Nephron progenitor cell (in vitro differentiated cells): Measurements from ENCODE around the gene SIGLEC6.

Source experiments
- DNase-seq: peaks from one replicate; pipeline ENCODE4 v3.0.0; 2021
- H3K27ac Mint-ChIP-seq: 2 replicates; pipeline ENCODE4 v1.8.0; 2021; ENCODE audit warnings: mild to moderate bottlenecking, moderate library complexity, mixed read lengths
- H3K27me3 Mint-ChIP-seq: 2 replicates; pipeline ENCODE4 v1.8.0; 2021; ENCODE audit warnings: mild to moderate bottlenecking, low read depth, mixed read lengths; ENCODE audit not compliant: poor library complexity
- H3K36me3 Mint-ChIP-seq: 2 replicates; pipeline ENCODE4 v1.8.0; 2021; ENCODE audit warnings: low read depth, mixed read lengths
- H3K4me1 Mint-ChIP-seq: 2 replicates; pipeline ENCODE4 v1.8.0; 2021; ENCODE audit warnings: mixed read lengths
- H3K4me3 Mint-ChIP-seq: 2 replicates; pipeline ENCODE4 v1.8.0; 2021; ENCODE audit warnings: mild to moderate bottlenecking, moderate library complexity, mixed read lengths
- H3K9me3 Mint-ChIP-seq: 2 replicates; pipeline ENCODE4 v1.8.0; 2021; ENCODE audit warnings: mild to moderate bottlenecking, moderate library complexity, mixed read lengths
- TF ChIP-seq, protein P1 (sequence below): fragments of 200-600 bp; sonication (generic); IDR thresholded peaks from 2 replicates; pipeline ENCODE4 v1.5.0; 2021; ENCODE audit warnings: antibody characterized with exemption

Gene SIGLEC6

DNA sequence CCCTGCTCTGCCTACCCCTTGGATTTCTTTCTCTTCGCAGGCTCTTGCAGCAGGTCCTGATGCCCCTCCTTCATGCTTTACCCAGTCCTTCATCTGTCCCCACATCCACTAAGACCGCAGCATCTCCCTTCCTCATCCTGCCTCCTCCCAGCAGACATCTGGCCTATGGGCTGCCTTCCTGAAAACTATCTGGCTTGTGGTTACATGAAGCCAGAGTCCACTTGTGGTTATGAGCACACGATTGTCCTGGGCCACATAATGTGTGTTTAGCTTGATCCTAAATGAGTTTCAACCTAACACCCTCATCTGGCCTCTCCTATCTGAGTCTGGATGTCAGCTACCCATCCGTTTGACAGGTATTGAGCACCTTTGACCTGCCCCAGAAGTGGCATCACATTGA is 34.1 kb upstream of the SIGLEC6 start:
- peaks cover 47% of the 10 kb centered on the region for H3K27me3 Mint-ChIP-seq
- H3K27ac Mint-ChIP-seq = no peak overlapping the region
- no peak for DNase-seq
- H3K4me3 Mint-ChIP-seq = no peak overlapping the region
- peaks cover 3% of the 10 kb centered on the region for H3K4me1 Mint-ChIP-seq
- TF ChIP-seq, protein P1, sequence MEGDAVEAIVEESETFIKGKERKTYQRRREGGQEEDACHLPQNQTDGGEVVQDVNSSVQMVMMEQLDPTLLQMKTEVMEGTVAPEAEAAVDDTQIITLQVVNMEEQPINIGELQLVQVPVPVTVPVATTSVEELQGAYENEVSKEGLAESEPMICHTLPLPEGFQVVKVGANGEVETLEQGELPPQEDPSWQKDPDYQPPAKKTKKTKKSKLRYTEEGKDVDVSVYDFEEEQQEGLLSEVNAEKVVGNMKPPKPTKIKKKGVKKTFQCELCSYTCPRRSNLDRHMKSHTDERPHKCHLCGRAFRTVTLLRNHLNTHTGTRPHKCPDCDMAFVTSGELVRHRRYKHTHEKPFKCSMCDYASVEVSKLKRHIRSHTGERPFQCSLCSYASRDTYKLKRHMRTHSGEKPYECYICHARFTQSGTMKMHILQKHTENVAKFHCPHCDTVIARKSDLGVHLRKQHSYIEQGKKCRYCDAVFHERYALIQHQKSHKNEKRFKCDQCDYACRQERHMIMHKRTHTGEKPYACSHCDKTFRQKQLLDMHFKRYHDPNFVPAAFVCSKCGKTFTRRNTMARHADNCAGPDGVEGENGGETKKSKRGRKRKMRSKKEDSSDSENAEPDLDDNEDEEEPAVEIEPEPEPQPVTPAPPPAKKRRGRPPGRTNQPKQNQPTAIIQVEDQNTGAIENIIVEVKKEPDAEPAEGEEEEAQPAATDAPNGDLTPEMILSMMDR = no peak
- peaks cover 21% of the 10 kb centered on the region for H3K9me3 Mint-ChIP-seq
- no peaks in the 10 kb centered on the region for H3K36me3 Mint-ChIP-seq

DNA sequence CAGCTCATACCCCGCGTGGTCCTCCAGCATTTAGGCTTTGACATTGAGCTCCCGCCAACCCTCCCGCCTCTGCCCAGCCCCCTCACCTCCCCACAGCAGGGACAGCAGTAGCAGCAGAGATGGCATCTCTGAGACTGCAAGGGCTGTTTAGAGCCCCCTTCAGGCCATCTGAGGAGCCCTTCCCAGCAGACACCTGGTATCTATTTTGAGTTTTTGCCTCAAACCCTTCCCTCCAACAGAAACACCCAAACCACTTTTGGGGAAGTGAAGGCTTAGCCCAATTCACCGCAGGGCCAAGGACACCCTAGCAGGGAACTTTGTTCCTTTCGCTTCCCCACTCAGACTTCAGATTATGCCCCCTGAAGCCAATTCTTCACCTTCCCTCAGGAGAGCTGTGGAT is 33.3 kb upstream of the SIGLEC6 start:
- TF ChIP-seq, protein P1 = no peak
- Mint-ChIP-seq H3K36me3 (no peaks in the 10 kb centered on the region), H3K27ac (no peak overlapping the region), H3K4me3 (no peak overlapping the region), H3K27me3 (peaks cover 46% of the 10 kb centered on the region), H3K4me1 (no peaks in the 10 kb centered on the region), H3K9me3 (peaks cover 21% of the 10 kb centered on the region)
- DNase-seq = no peak

DNA sequence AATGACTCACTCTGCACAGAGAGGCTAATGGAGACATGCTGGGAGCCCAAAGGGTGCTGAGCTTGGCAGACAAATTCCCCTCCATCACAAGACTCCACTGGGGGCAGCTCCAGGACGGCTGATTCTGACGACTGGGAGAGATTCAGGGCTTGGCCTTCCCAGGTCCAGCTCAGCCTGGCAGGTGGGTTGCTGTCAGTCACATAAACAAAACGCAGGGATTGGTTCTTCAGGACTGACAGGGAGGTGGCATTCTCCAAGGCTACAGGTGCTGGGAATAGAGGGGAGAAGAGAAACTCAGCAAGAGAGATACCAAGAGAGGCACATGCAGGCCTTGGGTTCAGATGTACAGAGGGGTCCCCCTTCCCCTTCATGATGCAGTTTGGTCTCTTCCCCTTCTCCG is 28.9 kb upstream of the SIGLEC6 start:
- no peaks in the 10 kb centered on the region for H3K4me1 Mint-ChIP-seq
- peaks cover 20% of the 10 kb centered on the region for H3K27me3 Mint-ChIP-seq
- H3K4me3 Mint-ChIP-seq = no peak overlapping the region
- no peak for DNase-seq
- no peaks in the 10 kb centered on the region for H3K36me3 Mint-ChIP-seq
- TF ChIP-seq, protein P1 = no peak
- no peak overlapping the region for H3K27ac Mint-ChIP-seq
- H3K9me3 Mint-ChIP-seq = peaks cover 38% of the 10 kb centered on the region

DNA sequence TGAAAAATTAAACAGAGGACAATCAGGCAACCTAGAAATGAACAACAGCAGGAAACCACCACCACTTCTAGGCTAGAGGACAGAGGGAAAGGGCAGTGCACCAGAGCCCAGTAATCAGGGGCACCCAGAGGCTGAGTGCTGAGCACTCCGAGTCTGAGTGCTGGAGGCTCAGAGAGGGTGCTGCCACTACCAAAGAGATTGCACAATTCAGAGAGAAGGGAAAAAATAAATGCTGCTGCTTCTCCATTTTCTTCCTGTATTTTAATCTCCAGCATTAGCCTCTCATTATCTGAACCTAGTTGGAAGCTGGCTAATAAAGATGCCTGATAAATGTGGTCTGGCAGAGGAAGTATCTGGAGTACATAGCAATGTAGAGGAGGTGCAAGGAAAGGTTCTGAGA is 27.8 kb upstream of the SIGLEC6 start:
- H3K36me3 Mint-ChIP-seq = no peaks in the 10 kb centered on the region
- DNase-seq = no peak
- TF ChIP-seq, protein P1 = no peak
- H3K4me3 Mint-ChIP-seq = no peak overlapping the region
- no peak overlapping the region for H3K27ac Mint-ChIP-seq
- H3K27me3 Mint-ChIP-seq = peaks cover 21% of the 10 kb centered on the region
- no peaks in the 10 kb centered on the region for H3K4me1 Mint-ChIP-seq
- peaks cover 43% of the 10 kb centered on the region for H3K9me3 Mint-ChIP-seq

DNA sequence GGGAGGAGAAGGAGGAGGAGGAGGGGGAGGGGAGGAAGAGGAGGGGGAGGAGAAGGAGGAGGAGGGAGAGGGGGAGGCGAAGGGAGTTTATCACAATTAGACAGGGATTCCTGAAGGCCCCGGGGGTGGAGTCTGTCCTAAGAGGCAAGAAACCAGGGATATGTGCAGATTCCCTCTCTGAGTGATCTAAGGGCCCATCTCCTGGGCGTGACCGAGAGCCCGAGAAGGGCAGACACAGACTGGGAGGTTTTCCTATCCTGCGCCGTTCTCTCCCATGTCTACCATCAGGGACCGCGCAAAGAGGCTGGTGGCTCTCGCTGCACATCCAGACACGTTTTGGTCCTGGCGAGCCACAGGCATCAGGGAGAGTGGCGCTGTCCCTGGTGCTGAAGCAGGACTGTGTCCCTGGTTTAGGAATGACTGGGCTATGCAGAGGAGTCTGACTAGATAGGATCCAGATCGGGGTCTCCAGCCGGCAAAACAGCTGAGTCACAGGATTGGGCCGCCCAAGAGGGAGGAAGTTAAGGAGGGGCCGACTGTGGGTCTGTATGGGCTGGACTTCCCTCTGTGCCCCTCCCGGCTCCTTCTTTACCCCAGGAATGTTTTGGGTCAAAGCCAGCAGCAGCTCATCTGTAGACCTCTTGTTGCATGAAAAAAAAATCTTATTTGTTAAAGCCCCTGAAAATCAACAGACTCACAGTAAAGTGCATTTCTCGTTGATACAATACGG is 21.7 kb upstream of the SIGLEC6 start:
- no peak overlapping the region for H3K4me3 Mint-ChIP-seq
- H3K36me3 Mint-ChIP-seq = no peaks in the 10 kb centered on the region
- peak; percentile 93 for DNase-seq
- peaks cover 51% of the 10 kb centered on the region for H3K9me3 Mint-ChIP-seq
- no peaks in the 10 kb centered on the region for H3K4me1 Mint-ChIP-seq
- H3K27me3 Mint-ChIP-seq = peaks cover 10% of the 10 kb centered on the region
- H3K27ac Mint-ChIP-seq = no peak overlapping the region
- TF ChIP-seq, protein P1 = no peak

DNA sequence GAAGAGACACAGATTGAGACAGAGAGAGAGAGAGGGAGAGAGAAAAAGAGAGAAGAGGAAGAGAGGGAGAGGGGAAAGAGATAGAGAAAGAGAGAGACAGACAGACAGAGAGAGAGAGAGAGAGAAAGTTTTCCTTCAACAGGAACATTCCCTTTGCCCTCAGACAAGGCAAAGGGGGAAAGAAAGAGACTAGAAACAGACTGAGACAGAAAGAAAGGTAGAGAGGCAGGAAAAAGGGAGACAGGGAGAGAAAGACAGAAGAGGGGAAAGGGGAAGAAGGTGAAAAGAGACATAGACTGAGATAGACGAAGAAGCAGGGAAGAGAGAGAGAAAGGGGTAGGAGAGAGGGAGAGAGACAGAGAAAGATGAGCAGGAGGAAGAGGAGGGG is 21.1 kb upstream of the SIGLEC6 start:
- H3K4me3 Mint-ChIP-seq = no peak overlapping the region
- TF ChIP-seq, protein P1 = no peak
- no peaks in the 10 kb centered on the region for H3K4me1 Mint-ChIP-seq

More for the DNA sequence above, 21.1 kb upstream of the SIGLEC6 start:
- no peak overlapping the region for H3K27ac Mint-ChIP-seq
- H3K9me3 Mint-ChIP-seq = peaks cover 57% of the 10 kb centered on the region
- H3K27me3 Mint-ChIP-seq = peaks cover 10% of the 10 kb centered on the region
- DNase-seq = no peak
- H3K36me3 Mint-ChIP-seq = no peaks in the 10 kb centered on the region
